NCI-H1105 treated with DMSO at 0.1 percent for 48 hours (cell line): Measurements from ENCODE around the gene RAD21L1.

Experiments used
- DNase-seq: peaks from one replicate; lab custom pipeline; 2025; lab: John Stamatoyannopoulos, UW

Gene RAD21L1

DNA sequence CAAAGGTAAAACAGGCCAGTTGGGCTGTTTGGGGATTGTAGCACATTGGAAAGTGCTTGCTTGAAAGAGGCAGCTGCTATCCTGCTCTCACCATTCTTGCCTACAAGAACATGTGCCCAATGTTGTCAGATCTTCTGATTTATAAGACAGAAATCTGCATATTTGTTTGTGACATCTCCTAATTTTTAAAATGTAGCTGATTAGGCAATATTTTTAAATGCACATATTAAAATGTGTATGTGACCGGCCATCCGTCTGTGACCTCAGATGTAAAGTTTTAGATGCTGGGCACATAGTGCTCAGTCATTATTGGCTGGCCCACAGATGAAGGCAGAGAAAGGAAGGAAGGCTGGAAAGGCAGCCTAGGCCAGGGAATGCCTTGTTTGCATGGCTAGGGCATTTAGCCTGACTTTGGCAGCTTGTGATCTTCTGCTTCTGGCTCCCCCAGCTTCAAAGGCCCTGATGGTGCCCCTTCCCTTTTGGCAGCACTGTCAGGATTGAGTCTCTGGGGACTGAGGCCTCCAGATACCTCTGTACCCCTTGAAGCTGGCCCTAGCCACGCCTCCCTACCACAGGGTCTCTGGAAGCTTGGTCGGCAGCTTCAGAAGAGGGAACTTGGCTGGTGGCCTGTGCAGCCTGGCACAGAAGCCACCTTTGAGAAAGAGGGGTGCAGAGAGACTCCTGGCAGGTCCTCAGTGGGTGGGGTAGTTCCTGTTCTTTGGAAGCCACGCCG is 46.7 kb downstream of the RAD21L1 start:
- no peak for DNase-seq

DNA sequence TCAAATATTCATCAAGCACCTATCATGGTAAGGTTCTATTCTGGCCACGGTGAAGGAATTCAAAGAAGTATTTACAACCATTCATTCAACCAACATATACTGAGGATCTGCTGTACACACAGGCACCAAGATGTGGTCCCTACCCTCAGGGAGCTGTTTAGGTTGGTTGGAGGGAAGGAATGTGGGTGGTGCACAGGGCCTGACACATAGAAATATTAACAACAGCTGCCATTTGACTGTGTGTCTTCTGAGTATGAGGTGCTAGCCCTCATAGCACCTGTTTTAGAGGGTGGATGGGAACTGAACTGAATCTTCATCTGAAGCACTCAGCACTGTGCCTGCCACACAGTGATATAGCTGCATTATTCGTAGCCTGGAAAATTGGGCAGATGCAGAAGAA is 47.5 kb downstream of the RAD21L1 start:
- DNase-seq = no peak

DNA sequence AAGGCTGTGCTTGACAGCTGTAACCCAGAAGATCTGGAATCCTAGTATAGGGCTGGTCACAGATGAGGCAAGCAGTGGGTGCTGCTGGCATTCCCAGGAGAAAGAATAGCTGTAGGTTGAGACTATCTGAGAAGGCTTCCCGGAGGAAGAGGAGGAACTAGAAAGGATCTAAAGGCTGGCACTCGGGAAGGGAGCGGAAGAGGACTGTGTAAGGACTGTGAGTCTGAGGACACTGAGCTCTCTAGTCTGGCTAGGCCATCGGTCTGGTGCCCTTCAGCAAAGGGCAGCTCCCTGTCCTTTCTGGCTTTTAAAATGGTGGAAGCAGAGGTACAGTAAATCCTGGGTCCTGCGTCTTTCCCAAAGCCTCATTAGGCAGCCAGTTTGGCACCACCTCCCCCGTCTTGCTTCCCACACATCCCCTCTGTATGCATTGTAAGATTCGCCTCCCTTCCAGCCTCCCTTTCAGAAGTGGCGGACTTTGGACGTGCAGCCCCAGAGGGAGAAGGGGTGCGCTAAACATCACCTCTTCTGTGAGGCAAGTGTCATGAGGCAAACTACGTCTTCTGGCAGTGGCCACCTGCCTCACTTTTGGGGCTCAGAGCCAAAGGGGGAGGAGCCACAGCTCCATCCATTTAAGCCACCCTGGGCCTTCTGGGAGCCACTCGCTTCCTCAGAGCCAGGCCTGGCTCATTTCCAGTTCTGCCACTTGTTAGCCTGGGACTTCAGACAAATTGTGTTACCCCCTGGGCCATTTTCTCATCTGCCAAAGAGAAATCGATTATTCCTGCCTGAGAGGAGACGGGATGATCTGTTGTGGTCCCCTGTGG is 48.9 kb downstream of the RAD21L1 start:
- DNase-seq = peak; percentile 90

DNA sequence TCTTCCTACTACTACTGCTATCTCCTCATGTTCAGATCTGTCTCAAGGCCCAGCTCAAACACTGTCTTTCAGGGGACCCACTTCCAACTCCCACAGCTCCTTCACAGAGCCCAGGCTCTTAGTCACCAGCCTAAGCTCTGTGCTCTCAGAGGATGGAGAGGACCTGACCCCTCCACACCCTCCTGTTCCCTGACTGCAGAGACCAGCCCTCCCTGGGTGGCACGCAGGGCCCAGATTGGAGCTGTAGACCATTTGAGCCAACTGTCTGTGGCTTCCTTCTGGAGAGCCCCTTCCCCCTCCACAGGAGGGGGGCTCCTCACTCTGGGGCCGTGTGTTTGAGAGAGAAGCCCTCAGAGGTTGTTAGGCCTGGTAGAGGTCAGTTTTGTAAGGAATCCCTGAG is 50.1 kb downstream of the RAD21L1 start:
- no peak for DNase-seq

DNA sequence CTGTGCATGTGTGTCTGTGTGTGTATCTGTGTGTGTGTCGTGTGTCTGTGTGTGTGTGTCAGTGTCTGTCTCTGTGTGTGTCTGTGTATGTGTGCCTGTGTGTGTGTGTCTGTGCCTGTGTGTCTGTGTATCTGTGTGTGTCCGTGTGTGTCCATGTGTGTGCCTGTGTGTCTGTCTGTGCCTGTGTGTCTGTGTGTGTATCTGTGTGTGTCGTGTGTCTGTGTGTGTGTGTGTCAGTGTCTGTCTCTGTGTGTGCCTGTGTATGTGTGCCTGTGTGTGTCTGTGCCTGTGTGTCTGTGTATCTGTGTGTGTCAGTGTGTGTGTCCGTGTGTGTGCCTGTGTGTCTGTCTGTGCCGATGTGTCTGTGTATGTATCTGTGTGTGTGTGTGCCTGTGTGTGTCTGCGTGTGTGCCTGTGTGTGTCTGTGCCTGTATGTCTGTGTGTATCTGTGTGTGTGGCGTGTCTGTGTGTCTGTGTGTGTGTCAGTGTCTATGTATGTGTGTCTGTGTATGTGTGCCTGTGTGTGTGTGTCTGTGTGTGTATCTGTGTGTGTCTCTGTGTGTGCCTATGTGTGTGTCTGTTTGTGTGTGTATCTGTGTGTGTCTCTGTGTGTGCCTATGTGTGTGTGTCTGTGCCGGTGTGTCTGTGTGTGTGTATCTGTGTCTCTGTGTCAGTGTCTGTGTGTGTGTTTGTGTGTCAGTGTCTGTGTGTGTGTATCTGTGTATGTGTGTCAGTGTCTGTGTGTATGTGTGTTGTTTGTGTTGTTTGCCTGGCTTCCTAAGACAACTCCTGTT is 51.9 kb downstream of the RAD21L1 start:
- no peak for DNase-seq

DNA sequence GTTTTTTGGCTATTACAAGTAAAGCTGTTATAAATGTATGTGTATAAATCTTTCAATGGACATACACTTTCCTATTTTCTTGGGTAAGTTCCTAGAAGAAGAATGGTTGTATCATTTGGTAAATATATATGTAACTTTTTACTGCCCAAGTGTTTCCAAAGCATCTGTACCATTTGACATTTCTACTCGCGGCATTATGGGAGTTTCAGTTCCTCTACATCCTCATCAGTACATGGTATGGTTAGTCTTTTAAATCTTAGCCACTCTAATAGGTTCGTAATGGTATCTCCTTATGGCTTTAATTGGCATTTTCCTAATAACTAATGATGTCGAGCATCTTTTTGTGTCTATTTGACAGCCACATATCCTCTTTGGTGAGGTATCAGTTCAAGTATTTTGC is 53.1 kb downstream of the RAD21L1 start:
- no peak for DNase-seq

DNA sequence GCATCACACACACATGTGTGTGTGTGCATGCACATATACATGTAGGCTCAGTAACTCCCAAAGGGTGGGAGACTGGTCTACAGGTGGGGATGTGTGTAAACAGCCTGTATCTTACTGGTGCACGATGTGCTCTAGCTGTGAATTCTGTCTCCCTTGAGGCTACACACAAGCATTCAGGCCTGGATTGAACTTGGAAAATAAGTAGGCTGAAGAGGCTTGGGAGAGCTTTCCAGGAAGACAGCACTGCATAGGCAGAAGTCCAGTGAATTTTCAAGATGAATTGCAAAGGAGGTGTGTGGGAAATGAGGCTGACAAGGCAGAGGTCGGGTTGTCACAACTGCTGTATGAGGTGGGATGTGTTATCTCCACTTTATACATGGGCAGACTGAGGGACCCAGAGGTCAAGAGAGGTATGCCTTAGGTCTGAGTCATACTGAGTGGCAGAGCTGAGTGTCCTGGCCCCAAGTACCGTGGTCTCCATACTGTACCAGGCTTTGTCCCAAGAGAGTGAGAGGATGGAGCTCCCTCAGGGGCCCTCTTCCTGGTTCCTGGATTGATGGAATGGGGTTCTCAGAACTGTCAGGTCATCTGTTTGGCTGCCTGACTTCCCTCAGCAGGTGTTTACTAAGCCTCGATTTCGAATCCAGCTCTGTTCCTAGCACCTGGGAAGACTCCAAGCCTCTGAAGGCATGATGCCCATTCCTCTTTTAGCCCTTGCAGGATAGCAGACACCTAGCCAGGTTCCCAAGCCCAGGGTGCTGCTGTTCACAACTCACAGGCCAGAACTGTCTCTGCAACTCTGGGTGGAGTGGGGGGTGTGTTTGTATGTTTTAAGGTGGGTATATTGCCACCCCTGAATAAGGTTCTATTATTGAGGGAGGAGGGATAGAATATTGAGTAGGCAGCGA is 54.6 kb downstream of the RAD21L1 start:
- no peak for DNase-seq

DNA sequence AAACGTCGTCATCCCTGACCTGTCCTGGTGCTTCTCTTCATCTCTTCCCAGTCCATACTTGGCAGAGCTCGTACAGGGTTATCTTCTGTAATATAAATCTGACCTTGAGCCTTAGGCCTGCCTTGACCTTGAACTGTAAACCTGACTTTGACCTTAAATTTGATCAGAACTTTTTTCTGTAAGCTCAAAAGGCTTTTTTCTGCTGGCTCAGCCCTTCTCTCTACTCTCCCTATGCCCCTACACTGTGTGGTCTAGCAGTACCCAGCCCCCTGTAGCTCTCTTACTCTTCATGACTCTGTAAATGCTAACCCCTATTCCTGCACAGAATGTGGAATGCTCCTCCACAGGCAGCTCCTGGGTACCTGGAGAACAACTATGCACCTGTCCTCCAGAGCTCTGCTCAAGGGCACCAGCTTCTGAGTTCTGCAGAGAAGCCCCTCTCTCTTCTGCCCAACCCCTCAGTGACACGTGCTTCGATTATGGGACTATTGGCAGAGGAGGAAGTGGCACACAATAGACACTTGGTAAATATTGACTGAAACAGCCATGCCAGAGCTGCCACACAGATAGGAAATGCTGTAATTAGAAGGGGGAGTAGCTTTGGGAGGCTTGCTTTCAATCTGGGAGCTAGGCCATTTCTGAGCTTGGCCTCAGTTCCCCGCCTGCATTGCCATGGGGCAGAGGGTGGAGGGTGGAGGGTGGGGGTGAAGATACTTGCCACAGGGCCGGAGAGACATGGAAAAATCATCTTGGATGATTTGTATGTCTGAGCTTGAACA is 55.6 kb downstream of the RAD21L1 start:
- DNase-seq = peak; percentile 43

DNA sequence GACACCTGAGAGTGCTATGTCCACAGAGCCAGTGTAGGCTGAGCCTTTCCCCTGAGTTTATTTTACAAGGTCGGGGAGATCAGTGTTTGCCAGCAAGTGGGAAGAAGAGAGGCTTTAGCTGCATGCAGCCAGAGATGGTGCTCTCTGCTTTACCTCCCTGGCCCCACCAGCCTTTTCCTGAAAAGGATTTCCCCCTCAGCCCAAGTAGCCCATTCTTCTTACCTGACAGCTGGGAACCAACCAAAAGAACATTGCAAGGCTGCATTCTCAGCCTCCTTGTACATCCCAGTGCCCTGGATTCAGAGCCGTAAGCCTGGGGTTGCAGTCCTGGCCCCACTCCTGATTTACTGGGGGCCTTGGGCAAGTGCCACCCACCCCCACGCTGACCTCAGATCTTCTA is 57.1 kb downstream of the RAD21L1 start:
- DNase-seq = no peak

DNA sequence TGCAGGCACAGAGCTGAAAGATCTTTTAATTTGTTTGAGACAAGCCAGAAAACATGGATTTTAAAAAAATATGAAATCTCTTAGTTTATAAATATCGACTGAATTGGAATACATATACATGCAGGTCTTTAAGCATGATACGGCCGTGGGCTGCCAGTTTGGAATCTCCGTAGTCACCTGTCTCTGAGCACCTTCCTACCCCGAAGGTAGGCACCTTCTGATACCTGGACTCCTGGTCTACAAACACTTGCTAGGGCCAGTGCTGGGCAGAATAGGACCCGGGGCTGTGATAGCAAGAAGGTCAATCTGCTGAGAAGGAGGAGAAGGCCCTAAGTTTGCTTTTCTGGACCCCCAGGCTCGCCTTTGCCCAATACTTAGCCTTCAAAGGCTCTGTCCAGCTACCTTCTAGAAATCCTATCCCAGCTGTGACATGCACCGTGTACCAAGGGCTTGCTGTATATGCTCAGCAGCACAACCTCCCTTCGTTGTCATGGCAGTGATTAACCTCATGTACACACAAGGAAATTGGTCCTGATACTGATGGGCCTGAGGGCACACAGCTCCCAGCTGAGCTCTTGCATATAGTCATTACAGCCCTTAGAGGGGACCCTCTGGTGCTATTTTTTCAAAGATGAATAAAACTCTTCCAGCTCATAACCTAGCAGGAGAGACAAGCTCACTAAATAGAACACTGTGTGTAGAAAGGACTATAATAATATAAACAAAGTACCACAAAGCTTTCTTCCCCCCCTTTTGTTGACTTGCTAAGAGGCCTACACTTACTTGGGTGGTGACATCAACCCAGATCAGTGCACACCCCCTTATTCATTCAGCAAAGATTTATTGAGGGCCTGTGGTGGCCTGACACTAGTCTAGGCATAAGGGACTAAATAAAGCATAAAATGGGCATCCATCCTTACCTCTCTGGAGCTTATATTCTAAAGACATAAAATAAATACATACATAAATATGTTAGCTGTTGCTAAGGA is 58.0 kb downstream of the RAD21L1 start:
- no peak for DNase-seq

DNA sequence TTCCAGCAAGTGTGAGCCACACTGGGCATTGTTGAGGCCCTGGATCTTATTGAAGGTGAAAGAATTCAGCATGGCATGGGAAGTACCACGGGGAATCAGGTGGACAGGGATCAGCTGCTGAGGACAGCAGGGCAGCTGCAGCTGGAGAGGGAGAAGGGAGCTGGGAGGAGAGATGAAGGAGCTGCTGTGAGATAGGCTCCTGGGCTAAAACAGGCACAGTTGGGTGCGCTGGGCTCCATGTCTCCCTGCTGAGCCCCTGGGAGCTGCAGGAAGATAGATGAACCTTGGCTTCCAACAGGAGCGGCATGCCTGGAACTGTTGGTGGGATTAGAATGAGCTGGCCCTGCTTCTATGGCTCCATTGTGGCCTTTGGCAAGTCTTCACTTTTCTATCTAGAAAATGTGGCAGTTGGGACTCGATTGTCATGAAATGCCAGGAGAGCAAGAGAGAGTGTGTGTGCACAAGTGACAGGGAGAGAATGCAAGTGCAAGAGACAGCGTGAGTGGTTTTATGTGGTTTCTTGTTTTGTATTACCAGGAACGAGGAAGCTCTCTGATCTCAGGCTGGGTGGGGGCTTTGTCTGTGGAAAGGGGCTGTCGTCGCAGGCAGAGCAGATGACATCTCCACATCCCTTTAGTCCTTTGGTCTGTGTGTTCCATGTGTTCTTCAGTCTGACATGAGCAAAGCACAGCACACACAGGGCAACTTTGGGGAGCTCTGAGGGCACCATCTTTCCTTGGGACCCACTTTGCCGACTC is 60.6 kb downstream of the RAD21L1 start:
- DNase-seq = no peak

DNA sequence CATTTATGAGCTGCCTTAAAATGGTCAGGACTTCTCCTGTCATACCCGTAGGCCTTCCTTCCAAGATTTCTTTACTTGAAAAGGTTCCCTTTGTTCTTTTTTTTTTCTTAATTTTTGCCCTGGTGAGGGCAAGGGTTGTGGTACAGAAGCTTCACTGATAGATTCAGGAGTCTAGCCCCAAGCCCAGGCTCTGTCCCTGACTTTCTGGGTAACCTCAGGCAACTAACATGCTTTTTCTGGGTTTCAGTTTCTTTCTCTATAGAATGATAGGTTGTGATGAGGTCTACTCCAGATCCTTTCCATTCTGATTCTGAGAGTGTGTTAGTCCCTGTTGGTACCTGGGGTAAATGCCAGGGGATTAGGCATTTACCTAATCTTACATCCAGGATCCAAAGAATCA is 61.5 kb downstream of the RAD21L1 start:
- no peak for DNase-seq

DNA sequence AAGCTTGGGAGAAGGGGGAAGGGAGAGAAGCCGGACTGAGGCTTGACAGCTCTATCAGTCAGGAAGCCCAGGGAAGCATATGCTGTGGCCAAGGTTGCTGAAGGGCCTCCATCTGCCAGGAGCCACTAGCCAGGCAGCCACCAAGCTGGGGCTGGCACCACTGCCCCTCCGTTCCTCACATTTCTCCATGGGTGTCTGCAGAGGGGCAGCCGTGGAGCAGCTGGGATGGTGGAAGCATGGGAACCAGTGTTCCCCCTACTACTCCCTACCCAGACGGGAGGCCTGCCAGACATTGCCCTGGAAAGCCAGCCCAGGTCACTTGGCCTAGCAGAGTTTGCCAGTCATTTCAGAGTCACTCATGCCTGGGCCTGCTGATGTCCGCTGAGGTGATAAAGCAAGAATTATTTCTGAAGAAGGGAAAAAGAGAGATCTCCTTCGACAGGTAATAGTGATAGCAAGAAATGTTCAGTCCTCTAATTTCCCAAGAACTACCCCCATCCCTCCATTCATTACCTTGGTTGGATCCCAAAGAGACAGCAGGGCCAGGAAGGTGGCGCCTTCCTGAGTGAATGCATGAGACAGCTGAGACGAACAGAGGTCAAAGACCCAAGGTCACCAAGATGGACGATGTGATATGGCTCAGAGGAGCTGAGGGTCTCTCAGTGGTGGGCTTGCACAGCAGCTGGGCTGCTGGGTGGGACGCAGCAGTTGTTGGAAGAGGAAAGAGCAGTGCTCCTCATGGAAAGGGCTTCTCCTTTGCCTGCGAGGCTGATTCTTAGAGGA is 62.1 kb downstream of the RAD21L1 start:
- DNase-seq = no peak

DNA sequence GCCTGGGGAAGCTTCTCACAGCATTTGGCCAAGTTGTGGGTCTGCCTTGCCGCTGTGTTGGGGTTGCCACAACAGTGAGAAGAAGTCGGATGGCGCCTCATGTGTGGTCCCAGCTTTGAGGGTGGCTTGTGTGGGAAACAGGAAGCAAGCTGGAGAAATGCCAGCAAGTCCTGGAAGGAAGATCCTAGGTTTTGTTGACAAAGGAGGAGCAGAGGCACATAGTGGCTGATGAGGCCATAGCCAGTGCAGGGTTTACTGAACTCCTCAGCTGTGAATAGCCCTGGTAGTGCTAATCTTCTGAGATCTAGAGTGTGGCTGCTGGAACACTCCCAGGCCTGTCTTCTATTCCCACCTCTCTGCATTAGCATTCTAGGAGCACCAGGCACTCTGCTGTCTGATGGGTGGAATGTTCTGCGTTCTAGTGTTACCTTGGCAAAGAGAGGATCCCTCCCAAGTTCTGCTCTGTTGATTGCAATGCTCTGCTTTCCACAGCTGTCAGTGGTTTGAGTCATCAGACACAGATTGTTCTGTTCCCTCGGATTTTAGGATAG is 65.4 kb downstream of the RAD21L1 start:
- no peak for DNase-seq

DNA sequence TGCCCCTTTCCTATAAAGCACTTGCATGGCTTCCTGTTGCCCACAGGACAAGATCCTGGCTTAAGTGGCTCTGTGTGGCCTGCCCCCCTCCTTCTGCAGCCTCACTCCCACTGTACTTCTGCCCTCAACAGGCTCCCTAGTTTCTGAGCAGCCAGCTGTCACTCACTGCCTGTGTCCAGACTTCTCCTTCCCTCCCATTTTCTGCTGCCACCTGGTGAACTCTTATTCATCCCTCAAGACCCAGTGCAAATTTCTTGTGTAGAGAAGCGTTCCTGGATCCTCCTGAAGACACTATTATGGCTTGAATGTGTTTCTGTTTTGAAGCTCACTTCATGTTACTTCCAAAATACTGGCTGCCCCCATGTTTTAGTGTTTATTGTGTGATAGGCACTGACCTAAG is 66.8 kb downstream of the RAD21L1 start:
- no peak for DNase-seq

DNA sequence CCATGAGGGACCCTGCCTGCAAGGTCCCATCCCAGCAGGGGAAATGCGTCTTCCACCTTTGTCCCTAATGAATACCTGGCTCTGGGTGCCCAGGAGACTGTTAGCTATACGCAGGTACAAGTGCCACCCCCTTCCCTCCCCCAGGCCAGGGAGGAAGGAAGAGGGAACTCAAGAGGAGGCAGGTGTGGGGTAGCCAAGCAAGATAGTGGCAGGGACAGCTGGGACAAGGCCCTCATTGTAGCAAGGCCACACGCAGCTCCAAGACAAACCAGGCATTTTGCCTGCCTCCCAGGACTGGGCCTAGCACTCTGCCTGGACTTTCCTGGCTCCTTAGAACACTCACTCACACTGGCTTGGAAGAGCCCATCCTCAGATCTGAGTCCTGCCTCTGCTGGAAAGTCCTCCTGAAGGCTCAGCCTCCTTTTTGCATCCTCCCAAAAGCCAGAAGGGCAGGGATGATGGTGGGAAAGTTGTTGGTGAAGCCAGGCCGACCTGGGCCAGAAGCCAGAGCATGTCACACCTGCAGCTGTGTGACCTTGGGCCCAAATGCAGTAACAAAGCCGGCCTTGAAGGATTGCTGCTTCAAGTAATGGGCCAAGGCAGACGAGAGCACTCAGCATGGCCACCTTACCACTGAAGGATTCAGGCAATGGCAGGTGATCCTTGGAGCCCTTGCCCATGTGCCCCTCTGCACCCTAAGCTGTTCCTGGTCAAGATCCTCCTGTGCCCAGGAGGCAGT is 68.0 kb downstream of the RAD21L1 start:
- no peak for DNase-seq

DNA sequence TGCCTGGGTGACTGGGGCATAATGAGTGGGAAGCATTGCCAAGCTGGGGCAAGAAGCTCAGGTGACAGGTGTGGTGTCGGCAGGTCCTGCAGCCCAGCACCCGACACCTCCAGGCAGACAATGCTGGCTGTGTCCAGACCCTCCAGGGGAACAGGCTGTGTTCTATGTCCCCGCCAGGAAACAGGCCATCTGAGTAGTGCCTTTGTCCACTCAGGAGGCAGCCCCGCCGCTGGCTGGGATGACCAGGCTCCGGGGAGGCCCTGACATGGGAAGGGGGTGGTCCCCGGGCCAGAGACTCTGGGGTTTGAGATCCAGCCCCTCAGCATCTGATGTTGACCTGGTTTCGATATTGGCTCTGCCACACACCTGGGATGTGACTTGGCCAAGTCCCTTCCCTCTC is 68.7 kb downstream of the RAD21L1 start:
- no peak for DNase-seq
